H54 (cell line): ENCODE data around the gene WNK4.

Experiments
- DNase-seq: peaks from one replicate; pipeline ENCODE4 v3.0.0; 2011; ENCODE audit warnings: low spot score, mixed read lengths; ENCODE audit not compliant: insufficient read length
- FAIRE-seq: peaks from 3 replicates; lab custom pipeline; 2011; peaks lifted over from hg19 to GRCh38; lab: Jason Lieb, UNC
- POLR2A ChIP-seq: IDR thresholded peaks from 2 replicates; pipeline ENCODE4 v1.6.1; 2011; ENCODE audit warnings: low read depth, mild to moderate bottlenecking, low read length

WNK4 gene

DNA sequence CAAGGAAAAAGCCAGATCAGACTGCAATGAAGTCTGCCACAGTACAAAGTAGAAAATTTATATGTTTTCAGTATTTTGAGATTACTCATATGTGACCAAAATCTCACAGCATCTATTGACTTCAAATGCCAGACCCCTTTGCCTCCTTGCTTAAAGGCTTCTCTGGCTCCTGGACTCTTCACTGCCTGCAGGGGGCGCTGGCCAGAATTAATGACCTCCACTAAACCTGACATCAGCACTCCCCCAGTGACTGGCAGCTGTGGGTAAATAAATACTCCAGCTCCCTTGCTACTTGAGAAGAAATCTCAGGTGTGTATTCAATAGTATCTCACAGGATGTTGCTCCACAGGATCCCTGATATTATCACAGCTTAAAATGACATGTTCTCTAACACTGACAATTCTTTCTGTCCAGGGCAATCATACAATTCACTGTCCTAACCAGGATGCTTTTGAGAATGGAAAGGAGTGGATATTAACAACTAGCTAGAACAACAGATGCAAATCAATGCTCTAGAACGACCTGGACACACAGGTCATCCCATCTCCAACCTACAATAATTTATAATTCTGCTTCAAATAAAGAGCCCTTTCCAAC, 39.6 kb downstream of the WNK4 start:
- DNase-seq = no peak
- TF ChIP-seq POLR2A = no peak
- no peak for FAIRE-seq

DNA sequence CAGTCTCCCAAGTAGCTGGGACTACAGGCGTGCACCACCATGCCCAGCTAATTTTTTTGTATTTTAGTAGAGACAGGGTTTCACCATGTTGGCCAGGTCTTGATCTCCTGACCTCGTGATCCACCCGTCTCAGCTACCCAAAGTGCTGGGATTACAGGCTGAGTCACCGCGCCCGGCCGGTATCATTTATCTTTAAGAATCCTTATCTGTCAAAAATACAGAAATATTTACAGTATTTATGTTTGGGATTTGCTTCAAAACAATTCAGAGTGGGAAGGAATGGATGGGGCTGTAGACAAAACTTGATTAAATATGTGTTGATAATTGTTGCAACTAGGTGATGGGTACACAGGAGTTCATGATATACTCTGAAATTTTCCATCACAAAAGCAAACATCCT, 40.8 kb downstream of the WNK4 start:
- DNase-seq (no peak), FAIRE-seq (no peak)
- TF ChIP-seq POLR2A = no peak

DNA sequence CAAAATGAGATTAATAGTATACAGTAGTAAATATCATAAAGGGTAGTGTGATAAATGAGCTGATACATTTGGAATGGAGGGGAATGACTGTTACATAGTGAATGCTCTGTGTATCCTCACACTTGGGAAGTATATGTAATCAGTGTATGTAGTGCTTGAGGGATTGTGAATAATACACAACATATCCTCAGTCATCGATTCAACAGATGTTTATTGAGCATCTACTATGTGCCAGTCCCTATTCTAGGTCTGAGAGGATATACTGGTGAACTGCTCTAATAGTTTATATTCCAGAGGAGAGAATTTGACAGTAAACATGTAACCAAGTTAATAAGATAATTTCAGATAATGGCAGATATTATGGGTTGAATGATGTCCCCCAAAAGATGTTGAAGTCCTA, 47.1 kb downstream of the WNK4 start:
- FAIRE-seq (no peak), DNase-seq (no peak)
- TF ChIP-seq POLR2A = no peak

DNA sequence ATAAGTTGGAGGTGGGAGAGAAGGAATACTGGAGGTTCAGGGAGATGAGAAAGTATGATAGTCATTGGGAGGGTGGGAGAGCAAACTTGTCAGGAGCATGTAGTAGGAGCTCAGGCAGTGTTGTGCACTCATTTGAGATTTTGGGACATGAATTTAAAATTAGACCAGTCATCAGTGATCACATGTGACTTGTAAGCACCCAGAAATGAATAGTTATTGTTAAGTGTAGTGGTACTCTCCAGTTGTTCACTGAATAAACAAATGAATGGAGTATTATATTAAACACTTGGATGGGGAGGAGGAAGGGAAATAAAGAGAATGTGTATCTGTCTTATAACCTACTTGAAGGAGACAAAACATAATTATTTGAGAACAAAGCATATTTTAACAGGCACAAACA, 50.6 kb downstream of the WNK4 start:
- no peak for FAIRE-seq
- no peak for DNase-seq
- TF ChIP-seq POLR2A = no peak

DNA sequence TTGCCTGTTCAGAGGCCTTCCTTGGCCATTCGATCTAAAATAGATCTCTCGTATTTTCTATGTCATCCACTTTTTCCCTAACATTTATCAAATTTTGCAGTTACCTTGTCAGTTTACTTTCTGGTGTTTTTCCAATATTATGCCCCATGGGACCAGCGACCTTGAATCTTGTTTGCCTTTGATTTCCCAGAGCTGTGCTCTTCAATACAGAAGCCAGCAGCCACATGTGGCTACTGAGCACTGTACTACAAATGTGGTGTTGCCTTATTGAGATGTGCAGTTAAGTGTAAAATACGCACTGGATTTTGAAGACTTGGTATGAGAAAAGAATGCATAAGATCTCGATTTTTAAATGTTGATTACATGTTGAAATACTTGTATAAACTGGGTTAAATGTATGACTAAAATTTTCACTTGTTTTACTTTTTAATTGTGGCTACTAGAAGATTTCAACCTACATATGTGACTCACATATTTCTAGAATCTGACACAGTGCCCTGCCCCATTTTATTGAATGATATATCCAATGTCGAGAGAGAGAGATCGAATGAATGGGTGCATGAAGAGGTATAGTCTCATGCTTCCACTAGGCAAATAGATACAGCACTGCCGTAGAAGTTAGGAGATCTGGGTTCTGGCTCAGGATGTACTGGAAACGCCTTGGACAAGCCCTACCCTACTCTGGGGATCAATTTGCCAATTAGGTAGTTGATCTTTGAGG, 52.0 kb downstream of the WNK4 start:
- FAIRE-seq = no peak
- no peak for TF ChIP-seq POLR2A
- DNase-seq = no peak

DNA sequence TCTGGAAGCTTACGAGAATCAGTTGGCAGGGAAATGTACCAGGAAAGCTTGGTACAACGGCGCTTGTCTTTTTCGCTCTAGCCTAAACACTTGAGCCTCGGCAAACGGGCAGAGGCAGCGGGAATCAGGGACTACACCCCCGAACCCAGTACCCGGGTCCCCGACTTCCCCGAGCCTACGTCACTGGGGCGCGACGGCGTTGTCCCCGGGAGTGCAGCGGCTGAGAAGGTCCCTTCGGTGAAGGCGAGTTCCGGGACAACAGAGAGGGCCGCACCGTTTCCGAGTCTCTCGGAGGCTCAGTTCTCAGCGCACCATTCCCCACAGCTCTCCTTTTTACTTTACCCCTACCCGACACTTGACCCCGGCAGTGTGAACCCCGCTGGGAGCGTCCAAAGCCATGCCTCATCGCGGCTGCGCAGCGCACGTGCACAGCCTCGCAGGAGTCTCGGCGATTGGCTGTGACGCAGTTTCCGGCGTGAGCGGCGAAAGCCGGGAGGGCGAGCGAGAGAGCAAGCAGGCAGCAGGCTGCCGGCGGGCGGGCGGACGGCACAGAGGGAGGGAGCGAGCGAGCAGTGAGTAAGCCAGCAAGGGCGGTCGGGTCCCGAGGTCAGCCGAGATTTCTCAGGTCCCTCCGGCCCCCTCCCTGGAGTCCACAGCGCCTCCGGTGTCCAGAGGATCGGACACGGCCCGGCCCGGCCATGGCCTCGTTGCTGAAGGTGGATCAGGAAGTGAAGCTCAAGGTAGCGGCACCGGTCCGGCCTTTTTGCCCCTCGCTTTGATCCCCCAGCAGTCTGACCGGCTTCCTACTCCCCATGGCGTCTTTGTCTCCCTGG, 52.7 kb downstream of the WNK4 start, which contains the start of gene PSME3:
TSS of gene PSME3 (plus strand) at position 464 of the 833 bp plus-strand sequence. CDS start at position 699, 235 bp downstream.
- TF ChIP-seq POLR2A = peak; percentile 99
- DNase-seq (peak; percentile 85), FAIRE-seq (no peak)

DNA sequence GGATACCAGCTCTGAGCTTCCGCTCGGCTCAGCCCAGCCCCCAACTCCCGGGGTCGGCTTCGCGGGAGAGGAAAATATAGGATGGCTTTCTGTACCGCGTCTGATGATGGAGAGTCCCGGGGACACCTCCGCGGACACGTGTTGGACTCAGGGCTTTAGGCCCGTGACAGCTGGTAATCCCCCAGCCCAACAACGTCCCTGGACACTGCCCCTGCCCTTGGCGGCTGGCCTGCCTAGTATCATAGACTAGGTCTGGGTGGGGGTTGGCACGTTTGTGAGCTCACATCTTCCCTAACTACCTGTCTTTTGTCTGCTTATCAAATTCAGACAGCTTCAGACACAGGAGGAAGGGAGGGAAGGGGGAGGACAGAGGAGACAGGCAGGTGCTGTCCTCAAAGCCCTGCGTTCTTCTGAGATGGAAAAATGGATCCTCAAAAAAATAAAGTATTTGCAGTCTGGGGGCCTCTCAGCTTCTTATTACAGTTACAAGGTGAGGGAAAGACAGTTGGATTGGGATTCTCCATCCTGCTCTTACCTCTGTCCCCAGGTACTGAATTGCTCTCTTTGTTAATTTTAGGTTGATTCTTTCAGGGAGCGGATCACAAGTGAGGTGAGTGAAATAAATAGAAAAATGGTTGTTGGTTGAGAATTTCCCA, 53.5 kb downstream of the WNK4 start:
- TF ChIP-seq POLR2A = no peak
- FAIRE-seq = no peak
- DNase-seq = no peak

DNA sequence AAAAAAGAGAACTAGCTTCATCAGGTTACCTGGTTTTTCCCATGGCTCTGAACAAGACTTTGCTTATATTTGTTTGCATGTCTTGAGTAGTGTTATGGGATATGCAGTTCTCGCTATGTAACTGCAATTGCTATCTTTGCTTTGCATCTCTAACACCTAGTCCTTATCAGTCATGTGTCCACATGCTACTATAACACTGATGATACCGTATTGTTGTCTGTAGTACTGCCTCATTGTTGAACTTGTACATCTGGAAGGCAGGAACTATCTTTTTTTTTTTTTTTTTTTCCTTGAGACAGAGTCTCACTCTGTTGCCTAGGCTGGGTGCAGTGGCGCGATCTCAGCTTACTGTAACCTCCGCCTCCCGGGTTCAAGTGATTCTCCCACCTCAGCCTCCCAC, 55.3 kb downstream of the WNK4 start:
- TF ChIP-seq POLR2A = no peak
- DNase-seq (no peak), FAIRE-seq (no peak)

DNA sequence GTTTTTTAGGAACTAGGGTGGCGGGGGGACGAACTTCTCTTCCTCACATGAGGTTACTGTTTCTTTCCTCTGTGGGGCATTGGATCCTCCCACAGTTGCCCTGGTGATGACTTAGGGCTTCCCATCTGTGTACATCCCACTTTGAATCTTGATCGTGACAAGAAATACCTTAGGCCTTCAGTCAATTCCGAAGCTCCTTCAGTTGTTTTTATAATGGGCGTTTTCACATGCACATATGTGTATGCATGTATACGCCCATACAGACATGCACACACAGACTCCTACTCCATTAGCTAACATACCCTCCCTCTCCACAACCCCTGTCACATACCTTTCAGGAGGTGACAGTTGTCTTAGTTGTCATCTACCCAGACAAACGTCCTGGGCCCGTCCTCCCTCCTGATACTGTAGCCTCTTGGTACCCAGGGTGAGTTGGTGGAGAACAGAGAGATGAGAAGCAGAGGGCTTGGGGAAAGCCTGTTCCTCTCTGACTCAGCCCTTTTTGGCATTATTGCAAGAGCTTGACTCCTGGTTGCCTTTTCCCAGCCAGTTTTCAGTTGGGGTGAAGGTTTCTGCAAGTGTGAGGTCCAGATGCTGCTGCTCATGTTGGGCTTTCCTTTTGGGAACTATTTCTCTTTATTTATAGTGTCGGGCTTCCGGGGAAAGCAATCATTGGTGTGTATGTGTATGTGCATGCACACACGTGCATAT, 61.7 kb downstream of the WNK4 start:
- no peak for TF ChIP-seq POLR2A
- DNase-seq = no peak
- FAIRE-seq = no peak

DNA sequence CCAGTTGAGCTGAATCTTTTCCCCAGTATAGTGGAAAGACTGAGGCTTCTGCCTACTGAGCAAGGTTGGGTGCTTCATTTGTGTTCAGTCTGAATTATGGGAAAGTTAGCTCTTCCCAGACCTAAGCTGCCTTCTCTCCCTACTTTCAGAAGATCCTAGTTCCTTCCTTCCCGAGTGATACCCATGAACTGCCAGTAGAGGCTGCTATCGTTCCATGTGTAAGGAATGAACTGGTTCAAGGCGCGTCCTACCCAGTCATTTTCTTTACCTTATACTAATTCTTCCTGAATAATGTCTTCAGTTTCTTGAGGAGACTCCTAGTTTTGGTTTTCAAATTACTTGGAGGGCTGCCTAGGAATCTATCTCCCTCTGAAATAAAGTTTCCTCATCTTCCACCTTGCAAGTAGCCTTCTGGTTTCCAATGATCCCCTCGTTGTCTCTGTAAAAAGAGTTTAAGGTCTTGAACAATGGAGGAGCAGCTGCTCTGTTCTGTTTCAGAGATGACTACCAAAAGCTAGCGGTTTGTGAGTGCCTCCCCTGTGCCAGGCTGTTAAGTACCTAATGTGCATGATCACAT, 63.0 kb downstream of the WNK4 start:
- DNase-seq = peak; percentile 61
- TF ChIP-seq POLR2A = no peak
- FAIRE-seq = no peak

DNA sequence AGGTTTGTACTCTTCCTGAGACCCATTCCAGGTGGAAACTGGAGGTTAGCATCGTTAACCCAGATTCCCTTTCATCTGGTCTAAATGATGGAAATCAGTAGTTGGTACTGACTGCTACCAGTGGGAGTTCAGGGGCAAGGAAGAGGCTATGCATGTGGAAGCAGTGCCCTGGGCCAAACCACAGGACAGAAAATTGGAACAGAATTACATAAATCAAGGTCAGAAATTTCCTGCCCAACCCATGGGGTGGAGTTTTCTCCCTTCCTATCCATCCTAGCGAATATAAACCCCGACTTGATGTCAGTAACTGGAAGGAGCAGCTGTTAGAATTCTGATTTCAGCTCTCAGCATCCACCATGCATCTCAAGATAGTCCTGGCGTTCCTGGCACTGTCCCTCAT, 63.9 kb downstream of the WNK4 start, which contains the start of gene AOC2:
TSS of gene AOC2 (plus strand) at position 310 of the 400 bp plus-strand sequence. CDS start at position 357, 47 bp downstream.
- TF ChIP-seq POLR2A = no peak
- no peak for DNase-seq
- FAIRE-seq = no peak

DNA sequence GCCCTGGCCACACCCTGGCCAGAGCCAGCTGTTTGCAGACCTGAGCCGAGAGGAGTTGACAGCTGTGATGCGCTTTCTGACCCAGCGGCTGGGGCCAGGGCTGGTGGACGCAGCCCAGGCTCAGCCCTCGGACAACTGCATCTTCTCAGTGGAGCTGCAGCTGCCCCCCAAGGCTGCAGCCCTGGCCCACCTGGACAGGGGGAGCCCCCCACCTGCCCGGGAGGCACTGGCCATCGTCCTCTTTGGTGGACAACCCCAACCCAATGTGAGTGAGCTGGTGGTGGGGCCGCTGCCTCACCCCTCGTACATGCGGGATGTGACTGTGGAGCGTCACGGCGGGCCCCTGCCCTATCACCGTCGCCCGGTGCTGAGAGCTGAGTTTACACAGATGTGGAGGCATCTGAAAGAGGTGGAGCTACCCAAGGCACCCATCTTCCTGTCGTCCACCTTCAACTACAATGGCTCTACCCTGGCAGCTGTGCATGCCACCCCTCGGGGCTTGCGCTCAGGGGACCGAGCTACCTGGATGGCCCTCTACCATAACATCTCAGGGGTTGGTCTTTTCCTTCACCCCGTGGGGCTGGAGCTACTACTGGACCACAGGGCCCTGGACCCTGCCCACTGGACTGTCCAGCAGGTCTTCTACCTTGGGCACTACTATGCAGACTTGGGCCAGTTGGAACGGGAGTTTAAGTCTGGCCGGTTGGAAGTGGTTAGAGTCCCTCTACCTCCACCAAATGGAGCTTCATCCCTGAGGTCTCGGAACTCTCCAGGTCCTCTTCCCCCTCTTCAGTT, 64.5 kb downstream of the WNK4 start:
- no peak for TF ChIP-seq POLR2A
- DNase-seq = no peak
- no peak for FAIRE-seq
